KMS-11 (cell line): Measurements from ENCODE around the gene SPTAN1.

ENCODE experiments used
- H2AFZ ChIP-seq: fragments of 200-600 bp; sonication (generic); 2 replicates; pipeline ENCODE4 v1.6.1; 2016; ENCODE audit warnings: antibody characterized with exemption, mixed run types, low read depth
- H3K27ac ChIP-seq: fragments of 200-600 bp; sonication (generic); 2 replicates; pipeline ENCODE4 v1.6.1; 2016; ENCODE audit warnings: mild to moderate bottlenecking, mixed run types
- H3K27me3 ChIP-seq: fragments of 200-600 bp; sonication (generic); 2 replicates; pipeline ENCODE4 v1.6.1; 2017; ENCODE audit warnings: mild to moderate bottlenecking, low read depth, mixed run types, moderate library complexity; ENCODE audit not compliant: insufficient read depth
- H3K36me3 ChIP-seq: fragments of 200-600 bp; sonication (generic); 2 replicates; pipeline ENCODE4 v1.6.1; 2017; ENCODE audit warnings: mild to moderate bottlenecking, mixed run types; ENCODE audit not compliant: insufficient read depth
- H3K4me1 ChIP-seq: fragments of 200-600 bp; sonication (generic); 2 replicates; pipeline ENCODE4 v1.6.1; 2016; ENCODE audit warnings: mild to moderate bottlenecking, low read depth, mixed run types; ENCODE audit not compliant: poor library complexity, severe bottlenecking
- H3K4me2 ChIP-seq: fragments of 200-600 bp; sonication (generic); 2 replicates; pipeline ENCODE4 v1.7.0; 2016; ENCODE audit warnings: mild to moderate bottlenecking, mixed run types
- H3K4me3 ChIP-seq: fragments of 200-600 bp; sonication (generic); IDR thresholded peaks from 2 replicates; pipeline ENCODE4 v1.6.1; 2017; ENCODE audit warnings: low read depth, low read length, mixed read lengths; ENCODE audit not compliant: insufficient read depth
- H3K79me2 ChIP-seq: fragments of 200-600 bp; sonication (generic); 2 replicates; pipeline ENCODE4 v1.6.1; 2016; ENCODE audit warnings: low read depth, mixed run types; ENCODE audit not compliant: insufficient read depth
- H3K9ac ChIP-seq: fragments of 200-600 bp; sonication (generic); 2 replicates; pipeline ENCODE4 v1.6.1; 2016; ENCODE audit warnings: mild to moderate bottlenecking, mixed run types
- H4K20me1 ChIP-seq: fragments of 200-600 bp; sonication (generic); 2 replicates; pipeline ENCODE4 v1.6.1; 2016; ENCODE audit warnings: mild to moderate bottlenecking, mixed run types; ENCODE audit not compliant: insufficient read depth
- CTCF ChIP-seq: fragments of 200-600 bp; sonication (generic); conservative IDR thresholded peaks from 2 replicates; pipeline ENCODE4 v1.6.1; 2017; ENCODE audit warnings: low read depth, mild to moderate bottlenecking, antibody characterized with exemption, low read length, moderate library complexity, mixed read lengths

SPTAN1 gene

GRCh38 chr9:128669786-128670185, 117.4 kb downstream of the SPTAN1 start:
- Histone ChIP-seq H2AFZ (no peak overlapping the region), H3K4me1 (no peaks in the 10 kb centered on the region), H3K4me3 (no peak overlapping the region), H3K79me2 (no peaks in the 10 kb centered on the region), H3K27me3 (no peaks in the 10 kb centered on the region), H3K9ac (no peak overlapping the region), H3K27ac (no peak overlapping the region), H3K4me2 (no peak overlapping the region), H3K36me3 (no peaks in the 10 kb centered on the region), H4K20me1 (no peaks in the 10 kb centered on the region)
- TF ChIP-seq CTCF: no peak

- Histone ChIP-seq H3K4me2 (no peak overlapping the region), H3K36me3 (no peaks in the 10 kb centered on the region), H3K79me2 (no peaks in the 10 kb centered on the region), H2AFZ (no peak overlapping the region), H3K27ac (no peak overlapping the region), H3K4me3 (no peak overlapping the region), H3K4me1 (no peaks in the 10 kb centered on the region), H3K27me3 (no peaks in the 10 kb centered on the region), H4K20me1 (no peaks in the 10 kb centered on the region), H3K9ac (no peak overlapping the region)
- no peak for TF ChIP-seq CTCF
These were observed 123.0 kb downstream of the SPTAN1 start for GRCh38 chr9:128675382-128675781.

GRCh38 chr9:128677794-128678193, 125.4 kb downstream of the SPTAN1 start:
- Histone ChIP-seq H4K20me1 (no peaks in the 10 kb centered on the region), H3K27ac (no peak overlapping the region), H3K4me1 (peaks cover 7% of the 10 kb centered on the region), H3K9ac (no peak overlapping the region), H3K27me3 (no peaks in the 10 kb centered on the region), H3K4me3 (no peak overlapping the region), H3K79me2 (peaks cover 7% of the 10 kb centered on the region; the same call in 1 of the 2 replicates), H3K36me3 (no peaks in the 10 kb centered on the region), H3K4me2 (no peak overlapping the region), H2AFZ (no peak overlapping the region)
- no peak for TF ChIP-seq CTCF
